Activated CD4-positive, alpha-beta T cell treated with anti-CD3 and anti-CD28 coated beads, Interleukin-2, amount 50 U/mL, for 1 hour (primary cell): ENCODE data around the gene AFG3L2.
A peak's percentile ranks its signal among the peaks of the same experiment; 100 is the strongest.

ENCODE experiments used
- DNase-seq: peaks from one replicate; pipeline ENCODE4 v3.0.0-alpha.2; 2020

The AFG3L2 gene

DNA sequence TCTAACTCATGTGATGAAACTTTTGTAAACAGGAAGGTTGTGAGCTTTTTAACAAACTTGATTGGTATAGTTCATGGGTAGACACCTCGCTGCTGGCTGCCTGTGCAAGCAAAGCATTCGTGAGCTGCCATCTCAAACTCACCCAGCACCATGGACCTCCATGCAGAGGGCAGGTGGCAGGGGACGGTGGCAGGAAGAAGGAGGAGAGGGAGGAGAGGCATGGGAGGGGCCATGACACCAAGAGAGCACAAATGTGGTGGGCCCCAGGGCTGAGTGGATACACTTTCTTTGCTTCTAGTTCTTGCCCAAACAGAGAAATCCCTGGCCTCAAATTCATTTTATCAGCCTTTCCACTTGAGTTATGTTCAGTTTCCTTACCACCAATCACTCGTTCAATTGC lies 29.1 kb downstream of the AFG3L2 start:
- DNase-seq = no peak

DNA sequence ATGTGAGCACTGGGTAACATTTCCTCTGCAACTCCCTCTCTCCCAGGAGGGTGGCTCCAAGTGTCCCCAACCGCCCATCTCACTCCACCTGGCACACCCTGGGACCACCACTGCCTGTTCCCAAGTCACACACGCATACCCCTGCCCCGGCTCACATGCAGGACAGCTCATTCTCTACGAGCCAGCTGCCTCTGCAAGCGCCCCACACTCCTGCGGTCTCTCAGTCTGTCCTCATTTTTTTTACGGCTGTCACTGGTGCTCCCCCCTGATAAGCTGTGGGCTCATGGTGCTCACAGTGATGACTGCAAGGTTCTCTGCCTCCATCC lies 30.8 kb downstream of the AFG3L2 start:
- DNase-seq = no peak

DNA sequence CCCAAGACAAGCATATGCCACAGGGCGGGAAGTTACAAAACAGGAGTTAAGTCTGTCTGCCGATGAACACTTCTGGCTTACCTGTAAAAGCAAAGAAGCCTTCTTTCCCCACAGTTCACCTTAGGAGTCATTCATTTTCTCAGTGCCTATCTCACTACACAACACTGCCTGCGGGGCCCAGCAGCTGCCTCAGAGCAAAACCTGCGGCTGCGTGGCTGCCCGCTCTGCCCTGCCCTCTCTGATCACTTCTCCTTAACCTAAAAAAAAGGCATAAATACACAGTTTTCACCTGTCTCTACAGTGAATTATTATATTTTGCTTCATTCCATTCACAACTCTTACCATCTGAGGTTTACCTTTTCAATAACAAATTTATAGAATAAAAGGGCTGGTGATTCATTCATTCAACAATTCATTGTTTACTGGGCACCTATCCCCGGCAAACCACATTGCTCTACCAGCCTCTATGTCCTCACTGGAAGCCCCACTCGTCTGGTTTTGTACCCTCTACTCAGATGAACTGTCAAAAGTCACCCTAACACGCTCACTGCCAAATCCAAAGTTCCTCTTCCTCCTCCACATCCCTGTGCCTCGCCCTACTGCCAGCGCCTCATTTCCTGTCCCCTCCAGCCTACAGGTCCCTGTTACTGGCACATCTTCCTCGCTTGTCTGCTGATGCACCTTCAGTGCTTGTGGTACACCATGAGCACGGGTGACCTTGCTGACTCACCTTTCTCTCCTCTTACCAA lies 31.4 kb downstream of the AFG3L2 start:
- no peak for DNase-seq

- DNase-seq = no peak
Observed at GRCh38 chr18:12342661-12343060, 34.4 kb downstream of the AFG3L2 start.

DNA sequence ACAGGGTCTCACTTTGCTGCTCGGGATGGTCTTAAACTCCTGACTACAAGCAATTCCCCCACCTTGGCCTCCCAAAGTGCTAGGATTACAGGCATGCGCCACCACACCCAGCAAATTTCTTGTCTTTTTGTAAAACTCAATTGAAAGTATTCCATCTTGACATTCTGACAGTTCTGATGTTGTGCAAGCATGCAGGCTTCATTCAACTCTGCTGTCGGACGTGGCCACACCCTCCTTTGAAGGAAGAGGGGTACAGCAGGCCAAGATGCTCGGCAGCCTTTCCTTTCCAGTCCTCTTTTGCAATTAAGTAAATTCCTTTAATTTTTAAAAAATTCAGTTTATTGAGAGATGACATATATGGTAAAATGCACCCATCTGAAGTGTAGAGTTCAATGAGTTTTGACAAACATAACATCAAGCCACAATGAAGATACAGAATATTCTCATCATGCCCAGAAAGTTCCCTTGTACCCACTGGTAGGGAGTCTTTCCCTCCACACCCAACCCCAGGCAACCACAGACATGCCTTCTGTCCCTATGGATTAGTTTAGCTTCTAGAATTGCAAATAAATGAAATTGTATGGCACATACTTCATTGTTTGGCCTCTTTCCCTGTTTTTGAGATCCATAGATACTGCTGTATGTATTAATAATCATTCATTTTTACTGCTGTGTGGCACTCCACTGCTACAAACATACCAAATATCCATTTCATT lies 35.9 kb downstream of the AFG3L2 start:
- no peak for DNase-seq

- no peak for DNase-seq
Observed at GRCh38 chr18:12338382-12338781, 38.6 kb downstream of the AFG3L2 start.

DNA sequence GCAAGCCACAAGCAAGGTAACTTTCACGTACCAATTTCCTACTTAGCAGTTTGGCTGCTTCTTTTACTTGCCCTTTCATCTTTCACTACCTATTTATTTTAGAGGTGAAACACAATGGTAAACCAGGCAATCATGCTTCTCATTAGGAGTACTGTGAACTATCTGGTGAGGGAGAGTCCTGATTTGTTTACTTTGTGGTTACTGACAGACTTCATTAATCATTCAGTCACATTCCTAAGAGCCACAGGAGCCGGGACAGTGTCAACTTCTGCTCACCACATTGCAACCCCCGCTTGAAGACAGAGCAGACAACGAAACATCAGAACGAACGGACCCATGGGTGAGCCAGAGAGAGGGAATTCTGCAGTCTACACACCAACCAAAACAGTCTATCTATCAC lies 40.1 kb downstream of the AFG3L2 start:
- no peak for DNase-seq

GRCh38 chr18:12336171-12336613 lies 40.8 kb downstream of the AFG3L2 start:
- no peak for DNase-seq

DNA sequence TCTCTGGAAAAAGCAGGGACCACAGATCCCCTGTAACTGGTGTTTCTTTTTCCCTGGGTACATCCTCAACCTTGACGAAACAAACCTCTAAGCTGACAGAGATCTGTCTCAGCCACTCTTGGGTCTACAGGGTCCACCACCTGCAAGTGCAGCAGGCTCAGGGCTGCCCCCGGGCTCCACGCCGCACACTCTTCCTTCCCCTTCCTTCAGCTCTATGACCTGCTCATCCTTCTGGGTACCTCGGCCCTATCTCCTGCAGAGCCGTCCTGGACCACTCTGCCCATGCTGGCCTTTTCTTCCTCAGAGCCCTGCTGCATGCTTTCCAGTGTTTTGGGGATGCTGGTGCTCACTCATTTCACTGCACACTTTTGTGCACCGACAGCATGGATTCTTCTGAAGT lies 41.5 kb downstream of the AFG3L2 start:
- DNase-seq = no peak

- no peak for DNase-seq
Observed at GRCh38 chr18:12334863-12335262, 42.2 kb downstream of the AFG3L2 start.

- DNase-seq = no peak
Observed at GRCh38 chr18:12334366-12334808, 42.6 kb downstream of the AFG3L2 start.

GRCh38 chr18:12333506-12334290 lies 43.3 kb downstream of the AFG3L2 start:
- no peak for DNase-seq

GRCh38 chr18:12330766-12331165 lies 46.3 kb downstream of the AFG3L2 start:
- no peak for DNase-seq

DNA sequence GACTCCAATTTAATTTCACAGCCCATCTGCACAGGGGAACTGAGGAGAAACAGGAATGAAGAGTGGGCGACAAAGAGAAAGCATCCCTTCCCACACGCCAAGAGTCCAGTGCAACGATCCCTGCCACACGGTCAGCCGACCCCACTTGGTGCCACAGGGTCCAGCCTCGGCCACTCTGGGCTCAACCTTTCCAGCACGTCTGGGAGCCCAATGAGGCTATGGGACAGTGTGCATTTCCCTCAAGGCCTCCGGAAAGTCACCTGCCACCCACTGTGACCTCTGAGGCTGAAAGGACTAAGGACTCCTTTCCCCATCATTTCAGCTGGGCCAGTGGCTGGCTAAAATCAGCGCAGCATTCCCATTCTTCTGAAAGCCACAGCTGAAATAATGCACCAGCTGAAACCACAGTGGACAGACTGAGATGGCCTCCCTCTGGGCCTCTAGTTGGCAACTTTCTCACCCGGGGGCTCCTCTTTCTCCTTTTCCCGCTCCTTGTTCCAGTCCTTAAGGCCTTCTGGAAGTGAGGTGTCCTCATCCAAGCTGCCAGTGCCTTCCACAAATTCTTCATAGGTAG lies 47.8 kb downstream of the AFG3L2 start:
- no peak for DNase-seq

DNA sequence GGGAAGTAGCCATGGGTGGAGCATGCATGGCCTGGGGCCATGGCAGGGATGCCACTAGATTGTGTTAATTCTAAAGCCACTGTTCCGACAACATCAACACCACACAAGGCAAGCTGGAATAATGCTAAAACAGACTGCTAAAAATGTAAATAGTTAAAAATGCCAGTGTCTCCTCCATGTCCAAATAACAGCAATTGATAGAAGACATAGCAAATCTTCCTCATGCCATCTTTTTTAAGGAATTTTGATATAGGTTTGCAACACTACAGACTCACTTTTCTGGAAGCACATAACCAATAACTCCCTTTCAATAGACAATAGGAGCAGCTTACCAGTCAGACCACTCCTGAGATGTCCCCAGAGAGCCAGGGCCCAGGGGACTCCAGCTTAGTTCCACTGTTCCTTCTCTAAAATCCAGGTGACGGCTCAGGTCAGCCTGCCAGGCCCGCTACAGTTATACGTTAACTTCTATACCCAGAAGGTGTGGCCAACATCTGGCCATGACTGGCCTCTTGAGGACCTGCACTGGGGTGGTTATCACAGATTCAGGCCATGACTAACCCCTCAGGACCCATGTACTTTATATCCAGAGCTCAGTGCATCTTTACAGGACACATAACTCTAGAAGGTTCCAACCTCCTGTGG lies 48.7 kb downstream of the AFG3L2 start:
- no peak for DNase-seq

- DNase-seq = peak; percentile 72
Observed at GRCh38 chr18:12327510-12328178, 49.4 kb downstream of the AFG3L2 start.

GRCh38 chr18:12326711-12327460 lies 50.1 kb downstream of the AFG3L2 start:
- no peak for DNase-seq

DNA sequence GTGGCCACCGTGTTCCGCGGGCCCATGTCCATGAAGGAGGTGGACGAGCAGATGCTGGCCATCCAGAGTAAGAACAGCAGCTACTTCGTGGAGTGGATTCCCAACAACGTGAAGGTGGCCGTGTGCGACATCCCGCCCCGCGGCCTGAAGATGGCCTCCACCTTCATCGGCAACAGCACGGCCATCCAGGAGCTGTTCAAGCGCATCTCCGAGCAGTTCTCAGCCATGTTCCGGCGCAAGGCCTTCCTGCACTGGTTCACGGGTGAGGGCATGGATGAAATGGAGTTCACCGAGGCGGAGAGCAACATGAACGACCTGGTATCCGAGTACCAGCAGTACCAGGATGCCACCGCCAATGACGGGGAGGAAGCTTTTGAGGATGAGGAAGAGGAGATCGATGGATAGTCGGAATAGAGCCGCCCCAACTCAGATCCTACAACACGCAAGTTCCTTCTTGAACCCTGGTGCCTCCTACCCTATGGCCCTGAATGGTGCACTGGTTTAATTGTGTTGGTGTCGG lies 51.2 kb downstream of the AFG3L2 start:
- DNase-seq = no peak

DNA sequence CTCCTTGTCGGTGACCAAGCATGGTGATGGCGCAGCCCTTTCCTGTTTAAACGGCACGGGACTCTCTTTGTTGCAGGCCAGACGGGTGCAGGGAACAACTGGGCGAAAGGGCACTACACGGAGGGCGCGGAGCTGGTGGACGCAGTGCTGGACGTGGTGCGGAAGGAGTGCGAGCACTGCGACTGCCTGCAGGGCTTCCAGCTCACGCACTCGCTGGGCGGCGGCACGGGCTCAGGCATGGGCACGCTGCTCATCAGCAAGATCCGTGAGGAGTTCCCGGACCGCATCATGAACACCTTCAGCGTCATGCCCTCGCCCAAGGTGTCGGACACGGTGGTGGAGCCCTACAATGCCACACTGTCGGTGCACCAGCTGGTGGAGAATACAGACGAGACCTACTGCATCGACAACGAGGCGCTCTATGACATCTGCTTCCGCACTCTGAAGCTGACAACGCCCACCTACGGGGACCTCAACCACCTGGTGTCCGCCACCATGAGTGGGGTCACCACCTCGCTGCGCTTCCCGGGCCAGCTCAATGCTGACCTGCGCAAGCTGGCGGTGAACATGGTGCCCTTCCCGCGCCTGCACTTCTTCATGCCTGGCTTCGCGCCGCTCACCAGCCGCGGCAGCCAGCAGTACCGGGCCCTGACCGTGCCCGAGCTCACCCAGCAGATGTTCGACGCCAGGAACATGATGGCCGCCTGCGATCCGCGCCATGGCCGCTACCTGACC lies 51.9 kb downstream of the AFG3L2 start:
- no peak for DNase-seq

DNA sequence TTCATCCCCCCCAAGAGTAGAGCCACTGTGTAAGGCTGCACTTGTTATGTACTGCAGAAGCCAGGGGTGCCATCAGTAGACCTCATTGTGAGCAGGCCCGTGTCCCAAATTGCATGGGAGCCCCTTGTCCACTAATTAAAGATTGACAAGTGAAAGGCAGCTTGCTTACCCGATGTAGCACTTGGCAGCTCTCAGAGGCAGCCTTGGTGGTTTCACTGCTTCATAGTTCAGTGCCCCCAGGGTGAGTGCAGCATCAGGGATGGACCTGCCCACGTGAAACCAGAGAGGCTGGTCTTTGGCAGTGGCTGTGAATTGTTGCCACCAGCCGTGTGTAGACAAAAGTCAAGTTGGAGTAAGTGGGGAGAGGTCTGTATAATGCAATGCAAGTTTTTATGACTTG lies 55.7 kb downstream of the AFG3L2 start:
- no peak for DNase-seq

GRCh38 chr18:12318857-12319256 lies 58.2 kb downstream of the AFG3L2 start:
- no peak for DNase-seq
